Psoas muscle (tissue), 8 donors: Measurements from ENCODE around the gene ATP6V0E2. TPM values are rescaled to one million over a fixed set of nuclear protein-coding genes. Genes with fewer than 3 reads are reported as not detected.

Source experiments
- ATAC-seq, 4 donors: fragments of 200-7000 bp; cut with Tn5 transposase; one replicate each; pipeline ENCODE4 v1.9.1; 2020; ENCODE audit warnings: moderate library complexity in 3 of 4, mild to moderate bottlenecking in 2 of 4
- DNase-seq, 2 donors: peaks; one replicate each; pipeline ENCODE4 v3.0.0-alpha.2; 2020
- H3K27ac ChIP-seq: fragments of 200-600 bp; one replicate; pipeline ENCODE4 v1.8.0; 2022
- H3K27me3 ChIP-seq, 3 donors: fragments of 200-600 bp in 1 of 3; one replicate each; pipeline versions ENCODE4 v1.6.1 to v1.8.0; 2013 to 2022; ENCODE audit warnings: low read length in 2 of 3, mild to moderate bottlenecking in 2 of 3, moderate library complexity in 1 of 3; ENCODE audit not compliant: insufficient read depth in 3 of 3
- H3K36me3 ChIP-seq, 2 donors: fragments of 200-600 bp in 1 of 2; one replicate each; pipeline versions ENCODE4 v1.6.1 to v1.8.0; 2013 to 2022; ENCODE audit warnings: low read depth in 1 of 2, mild to moderate bottlenecking in 1 of 2, moderate library complexity in 1 of 2; ENCODE audit not compliant: insufficient read depth in 1 of 2
- H3K4me1 ChIP-seq: fragments of 200-600 bp; one replicate; pipeline ENCODE4 v1.8.0; 2022
- H3K4me3 ChIP-seq: fragments of 200-600 bp; one replicate; pipeline ENCODE4 v1.8.0; 2022; ENCODE audit warnings: mild to moderate bottlenecking
- H3K9me3 ChIP-seq: fragments of 200-600 bp; one replicate; pipeline ENCODE4 v1.8.0; 2022
- WGBS, 3 donors: extraction: QIAGEN DNeasy Blood & Tissue Kit; methylation state at CpG; one replicate each; pipeline versions ENCODE4 v1.1.6 to v1.1.7; 2013; 5-methylcytosine and 5-hydroxymethylcytosine counted together
- intact Hi-C, 2 donors: fragments of 100-400 bp; cut with DNase I; formaldehyde crosslinking; loops; one replicate each; pipeline versions ENCODE4 v1.11.0 to v1.14.2; 2022
- polyA plus RNA-seq, 3 donors: library from polyadenylated mRNA; stranded (reverse); fragments of 200-250 nt; gene quantifications; one replicate each; pipeline ENCODE4 v1.2.3, GENCODE V29; 2013
- total RNA-seq, 4 donors: library from RNA; stranded (reverse); fragmentation: NEBNext Ultra II Directional in 2 of 4; extraction: Animal tissue kit (Norgen Biotek cat#: 25700) in 2 of 4; gene quantifications; one replicate each; pipeline versions ENCODE4 v1.2.1 to v1.2.4, GENCODE V29; 2021 to 2023
- TF ChIP-seq, protein P1 (sequence below): fragments of 200-600 bp; IDR thresholded peaks from one replicate; pipeline ENCODE4 v1.8.0; 2022; ENCODE audit warnings: antibody characterized with exemption
- donor health status: healthy with polysubstance abuse.
- donor health status: DM: no; HTN: no; CAD: no; lungs with moderate emphysema.
- donor health status: Bipolar disorder and iron deficiency.
- donor health status: healthy.
- donor health status: DM: yes; HTN: yes; CAD: no.
- donor health status: DM: no; HTN: no; CAD: no.
- donor health status: DM: no; HTN: no; CAD: no.
- donor health status: DM: yes; HTN: yes; CAD: no.

Gene ATP6V0E2
- total and polyA plus RNA-seq, 7 donors = 3.7 to 12.8 (median 11.3) TPM

DNA sequence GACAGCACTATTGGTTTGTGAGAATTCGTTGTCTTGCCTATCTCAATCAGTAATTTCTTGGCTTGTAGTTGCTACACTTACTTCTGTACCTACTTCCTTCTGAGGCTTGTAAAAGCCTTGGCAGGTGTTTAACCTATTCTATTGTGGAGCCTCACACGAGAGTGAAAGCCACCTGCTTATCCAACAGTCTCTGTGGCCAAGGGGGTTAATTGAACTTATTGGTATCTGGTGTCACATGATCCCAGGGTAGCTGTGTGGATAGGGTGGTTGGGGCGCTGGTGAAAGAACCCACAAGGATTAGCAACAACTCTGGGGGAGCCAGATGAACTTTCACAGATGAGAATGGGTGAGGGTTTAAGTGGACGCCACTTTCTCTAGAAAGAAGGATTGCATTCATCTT is 13.9 kb upstream of the ATP6V0E2 start:
- Histone ChIP-seq H3K36me3 (peaks cover 0 to 66% of the 10 kb centered on the region in 2 donors), H3K27me3 (no peaks in the 10 kb centered on the region), H3K4me3 (no peak overlapping the region), H3K27ac (no peak overlapping the region), H3K9me3 (no peaks in the 10 kb centered on the region), H3K4me1 (peaks cover 8% of the 10 kb centered on the region)
- intact Hi-C loops = no loop called here
- ATAC-seq (no peak), DNase-seq (no peak)
- TF ChIP-seq, protein P1, sequence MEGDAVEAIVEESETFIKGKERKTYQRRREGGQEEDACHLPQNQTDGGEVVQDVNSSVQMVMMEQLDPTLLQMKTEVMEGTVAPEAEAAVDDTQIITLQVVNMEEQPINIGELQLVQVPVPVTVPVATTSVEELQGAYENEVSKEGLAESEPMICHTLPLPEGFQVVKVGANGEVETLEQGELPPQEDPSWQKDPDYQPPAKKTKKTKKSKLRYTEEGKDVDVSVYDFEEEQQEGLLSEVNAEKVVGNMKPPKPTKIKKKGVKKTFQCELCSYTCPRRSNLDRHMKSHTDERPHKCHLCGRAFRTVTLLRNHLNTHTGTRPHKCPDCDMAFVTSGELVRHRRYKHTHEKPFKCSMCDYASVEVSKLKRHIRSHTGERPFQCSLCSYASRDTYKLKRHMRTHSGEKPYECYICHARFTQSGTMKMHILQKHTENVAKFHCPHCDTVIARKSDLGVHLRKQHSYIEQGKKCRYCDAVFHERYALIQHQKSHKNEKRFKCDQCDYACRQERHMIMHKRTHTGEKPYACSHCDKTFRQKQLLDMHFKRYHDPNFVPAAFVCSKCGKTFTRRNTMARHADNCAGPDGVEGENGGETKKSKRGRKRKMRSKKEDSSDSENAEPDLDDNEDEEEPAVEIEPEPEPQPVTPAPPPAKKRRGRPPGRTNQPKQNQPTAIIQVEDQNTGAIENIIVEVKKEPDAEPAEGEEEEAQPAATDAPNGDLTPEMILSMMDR = no peak
- WGBS, 3 donors = 85 to 95% (median 92%) methylated on average over 4 of the region's 4 CpGs

DNA sequence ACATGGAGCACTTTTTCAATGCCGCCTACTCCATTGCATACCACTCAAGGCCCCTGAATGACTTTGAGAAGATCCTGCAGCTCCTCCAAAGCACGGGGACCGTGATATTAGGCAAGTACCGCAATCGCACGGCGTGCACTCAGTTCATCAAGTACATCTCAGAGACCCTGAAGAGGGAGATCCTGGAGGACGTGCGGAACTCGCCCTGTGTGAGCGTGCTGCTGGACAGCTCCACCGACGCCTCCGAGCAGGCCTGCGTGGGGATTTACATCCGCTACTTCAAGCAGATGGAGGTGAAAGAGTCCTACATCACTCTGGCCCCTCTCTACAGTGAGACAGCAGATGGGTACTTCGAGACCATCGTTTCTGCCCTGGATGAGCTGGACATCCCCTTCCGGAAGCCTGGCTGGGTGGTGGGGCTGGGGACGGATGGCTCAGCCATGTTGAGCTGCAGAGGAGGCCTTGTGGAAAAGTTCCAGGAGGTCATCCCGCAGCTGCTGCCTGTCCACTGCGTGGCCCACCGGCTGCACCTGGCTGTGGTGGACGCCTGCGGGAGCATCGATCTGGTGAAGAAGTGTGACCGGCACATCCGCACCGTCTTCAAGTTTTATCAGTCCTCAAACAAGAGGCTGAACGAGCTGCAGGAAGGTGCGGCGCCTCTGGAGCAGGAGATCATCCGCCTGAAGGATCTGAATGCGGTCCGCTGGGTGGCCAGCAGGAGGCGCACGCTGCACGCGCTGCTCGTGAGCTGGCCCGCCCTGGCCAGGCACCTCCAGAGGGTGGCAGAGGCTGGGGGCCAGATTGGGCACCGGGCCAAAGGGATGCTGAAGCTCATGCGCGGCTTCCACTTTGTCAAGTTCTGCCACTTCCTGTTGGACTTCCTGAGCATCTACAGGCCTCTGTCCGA is 12.7 kb upstream of the ATP6V0E2 start:
- DNase-seq = no peak
- no peak overlapping the region for H3K27ac ChIP-seq
- intact Hi-C loops = no loop called here
- no peaks in the 10 kb centered on the region for H3K27me3 ChIP-seq
- no peak for ATAC-seq
- TF ChIP-seq, protein P1 = peak; percentile 14
- H3K4me1 ChIP-seq = no peaks in the 10 kb centered on the region
- WGBS, 3 donors = 78 to 83% (median 79%) methylated on average over 45 of the region's 45 CpGs
- H3K9me3 ChIP-seq = no peaks in the 10 kb centered on the region
- peaks cover 0 to 73% of the 10 kb centered on the region in 2 donors for H3K36me3 ChIP-seq
- no peak overlapping the region for H3K4me3 ChIP-seq

DNA sequence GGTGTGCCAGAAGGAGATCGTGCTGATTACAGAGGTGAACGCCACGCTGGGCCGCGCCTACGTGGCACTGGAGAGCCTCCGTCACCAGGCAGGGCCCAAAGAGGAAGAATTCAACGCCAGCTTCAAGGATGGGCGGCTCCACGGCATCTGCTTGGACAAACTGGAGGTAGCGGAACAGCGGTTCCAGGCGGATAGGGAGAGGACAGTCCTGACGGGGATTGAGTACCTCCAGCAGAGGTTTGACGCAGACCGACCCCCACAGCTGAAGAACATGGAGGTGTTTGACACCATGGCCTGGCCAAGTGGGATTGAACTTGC is 12.1 kb upstream of the ATP6V0E2 start:
- intact Hi-C loops = no loop called here
- ATAC-seq (no peak), DNase-seq (no peak)
- Histone ChIP-seq H3K9me3 (no peaks in the 10 kb centered on the region), H3K4me1 (no peaks in the 10 kb centered on the region), H3K4me3 (no peak overlapping the region), H3K27ac (no peak overlapping the region), H3K27me3 (no peaks in the 10 kb centered on the region), H3K36me3 (peaks cover 0 to 73% of the 10 kb centered on the region in 2 donors)
- TF ChIP-seq, protein P1 = no peak
- 90 to 95% (median 95%) methylated on average over 16 of the region's 16 CpGs for WGBS, 3 donors

DNA sequence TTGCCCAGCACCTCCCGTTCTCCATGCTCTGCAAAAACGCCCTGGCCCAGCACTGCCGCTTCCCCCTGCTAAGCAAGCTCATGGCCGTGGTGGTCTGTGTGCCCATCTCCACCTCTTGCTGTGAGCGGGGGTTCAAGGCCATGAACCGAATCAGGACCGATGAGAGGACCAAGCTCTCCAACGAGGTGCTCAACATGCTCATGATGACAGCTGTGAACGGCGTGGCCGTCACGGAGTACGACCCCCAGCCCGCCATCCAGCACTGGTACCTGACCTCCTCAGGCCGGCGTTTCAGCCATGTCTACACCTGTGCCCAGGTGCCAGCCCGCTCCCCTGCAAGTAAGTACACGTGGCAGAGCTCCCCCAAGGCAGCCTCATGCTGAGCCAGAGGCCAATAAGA is 11.6 kb upstream of the ATP6V0E2 start:
- no peak for DNase-seq
- H3K27ac ChIP-seq = no peak overlapping the region
- WGBS, 3 donors = 86 to 96% (median 89%) methylated on average over 18 of the region's 18 CpGs
- TF ChIP-seq, protein P1 = no peak
- peaks cover 0 to 68% of the 10 kb centered on the region in 2 donors for H3K36me3 ChIP-seq
- ATAC-seq = no peak
- H3K27me3 ChIP-seq = no peaks in the 10 kb centered on the region
- no peak overlapping the region for H3K4me3 ChIP-seq
- H3K9me3 ChIP-seq = no peaks in the 10 kb centered on the region
- H3K4me1 ChIP-seq = no peaks in the 10 kb centered on the region
- intact Hi-C loops = no loop called here
